ENCODE data around the gene MYBPC2. TPM values are rescaled to one million over a fixed set of nuclear protein-coding genes. Genes with fewer than 3 reads are reported as not detected.

Gene MYBPC2
- total RNA-seq, 4 donors from 2014 or later: 0.13 TPM; not detected in 3

- Histone ChIP-seq H3K27ac (peak overlapping the region; percentile 88 to 97 (median 91)), H3K4me1 (peaks cover 29 to 30% of the 10 kb centered on the region in 2 donors), H3K36me3 (no peaks in the 10 kb centered on the region), H3K9me3 (no peaks in the 10 kb centered on the region), H3K4me3 (replicated peaks in 1 of 3) (peak overlapping the region in 1 of 3 donors; percentile 30), H3K27me3 (no peaks in the 10 kb centered on the region)
- intact Hi-C loops (cut with DNase I): no loop called here
- no peak for TF ChIP-seq CTCF (IDR thresholded peaks at IDR 0.05)
- TF ChIP-seq POLR2A (IDR thresholded peaks at IDR 0.05): peak in 1 of 2 donors; percentile 59
- peak; percentile 91 to 95 for DNase-seq
- 21 to 33% methylated on average over 9 to 10 of the region's 10 CpGs for WGBS, 2 donors
Observed at GRCh38 chr19:50500753-50501151, 68.1 kb downstream of the MYBPC2 start.

GRCh38 chr19:50501186-50501567 is 68.5 kb downstream of the MYBPC2 start:
- Histone ChIP-seq H3K9me3 (no peaks in the 10 kb centered on the region), H3K4me1 (peaks cover 29 to 30% of the 10 kb centered on the region in 2 donors), H3K4me3 (replicated peaks in 1 of 3) (peak overlapping the region in 1 of 3 donors; percentile 16), H3K27me3 (no peaks in the 10 kb centered on the region), H3K36me3 (peaks cover 0 to 4% of the 10 kb centered on the region in 2 donors), H3K27ac (peak overlapping the region; percentile 88 to 97 (median 91))
- TF ChIP-seq CTCF (IDR thresholded peaks at IDR 0.05) (no peak), POLR2A (IDR thresholded peaks at IDR 0.05) (no peak)
- intact Hi-C loops (cut with DNase I): no loop called here
- peak; percentile 42 to 52 for DNase-seq
- WGBS, 2 donors: 62 to 64% methylated on average over 8 to 9 of the region's 12 CpGs

- H3K9me3 ChIP-seq: no peaks in the 10 kb centered on the region
- WGBS, 2 donors: 34 to 43% methylated on average over 25 of the region's 25 CpGs
Observed at GRCh38 chr19:50501568-50502475, 69.1 kb downstream of the MYBPC2 start.

GRCh38 chr19:50505856-50506611 is 73.3 kb downstream of the MYBPC2 start:
- Histone ChIP-seq H3K4me1 (peaks cover 23 to 26% of the 10 kb centered on the region in 2 donors), H3K27ac (no peak overlapping the region), H3K4me3 (replicated peaks in 1 of 3) (no peak overlapping the region), H3K27me3 (no peaks in the 10 kb centered on the region), H3K36me3 (peaks cover 0 to 6% of the 10 kb centered on the region in 2 donors), H3K9me3 (no peaks in the 10 kb centered on the region)
- 93 to 94% methylated on average over 11 to 15 of the region's 30 CpGs for WGBS, 2 donors
- intact Hi-C loops (cut with DNase I): no loop called here
- DNase-seq: no peak
- TF ChIP-seq CTCF (IDR thresholded peaks at IDR 0.05) (no peak), POLR2A (IDR thresholded peaks at IDR 0.05) (no peak)

More at GRCh38 chr19:50501568-50502475, 69.1 kb downstream of the MYBPC2 start:
- Histone ChIP-seq H3K27me3 (no peaks in the 10 kb centered on the region), H3K36me3 (peaks cover 0 to 6% of the 10 kb centered on the region in 2 donors), H3K27ac (peak overlapping the region; percentile 88 to 97 (median 91)), H3K4me1 (peaks cover 28 to 30% of the 10 kb centered on the region in 2 donors), H3K4me3 (replicated peaks in 1 of 3) (peak overlapping the region in 1 of 3 donors; percentile 16)
- DNase-seq: peak; percentile 96 to 97
- TF ChIP-seq POLR2A (IDR thresholded peaks at IDR 0.05) (peak in 1 of 2 donors; percentile 73), CTCF (IDR thresholded peaks at IDR 0.05) (no peak)
- intact Hi-C loops (cut with DNase I): no loop called here

Measured in thyroid gland (tissue), 4 donors.